Neutrophil (primary cell): ENCODE measurements around the gene RINL.
"Not testable (repeated sequence)": the region's sequence is repeated elsewhere in the genome, so short reads cannot be mapped to it uniquely, and the experiment has no call there.

Experiments used
- H3K27ac ChIP-seq: fragments of 200-600 bp; sonication (generic); 2 replicates; pipeline ENCODE4 v1.5.1; 2016; ENCODE audit warnings: mild to moderate bottlenecking, moderate library complexity
- H3K27me3 ChIP-seq: fragments of 200-600 bp; sonication (generic); 2 replicates; pipeline ENCODE4 v1.6.0; 2016; ENCODE audit warnings: mild to moderate bottlenecking
- H3K36me3 ChIP-seq: fragments of 200-600 bp; sonication (generic); 2 replicates; pipeline ENCODE4 v1.5.1; 2017
- H3K4me1 ChIP-seq, 2 experiments: fragments of 200-600 bp in 1 of 2; sonication (generic) in 1 of 2; 1 replicate in 1 of 2; 2 replicates in 1 of 2; pipeline versions ENCODE4 v1.5.1 to v1.6.1; 2013 to 2016; ENCODE audit warnings: low read depth in 1 of 2, low read length in 1 of 2, mild to moderate bottlenecking in 1 of 2, moderate library complexity in 1 of 2; ENCODE audit not compliant: control insufficient read depth in 1 of 2, insufficient read depth in 1 of 2
- H3K4me3 ChIP-seq, 2 experiments: fragments of 200-600 bp in 1 of 2; sonication (generic) in 1 of 2; 1 replicate in 1 of 2; 2 replicates in 1 of 2; pipeline ENCODE4 v1.5.1; 2013 to 2016; ENCODE audit warnings: low read depth in 1 of 2, low read length in 1 of 2, mild to moderate bottlenecking in 1 of 2, moderate library complexity in 1 of 2
- H3K9me3 ChIP-seq: fragments of 200-600 bp; sonication (generic); 2 replicates; pipeline ENCODE4 v1.5.1; 2016
- CTCF ChIP-seq: fragments of 200-600 bp; sonication (generic); IDR thresholded peaks from 2 replicates; pipeline ENCODE4 v1.5.1; 2016; ENCODE audit warnings: antibody characterized with exemption

Gene RINL

GRCh38 chr19:38856813-38857212 lies 21.3 kb downstream of the RINL start:
- Histone ChIP-seq H3K36me3 (no peaks in the 10 kb centered on the region), H3K27me3 (peaks cover 43% of the 10 kb centered on the region), H3K4me1 (peaks cover 6 to 9% of the 10 kb centered on the region in 2 experiments), H3K4me3 (no peak overlapping the region), H3K9me3 (no peaks in the 10 kb centered on the region), H3K27ac (no peak overlapping the region)
- no peak for TF ChIP-seq CTCF

- not testable (repeated sequence) for H3K36me3 ChIP-seq, H3K4me3 ChIP-seq, H3K27ac ChIP-seq, H3K9me3 ChIP-seq
- Histone ChIP-seq H3K4me1 (peaks cover 15 to 18% of the 10 kb centered on the region in 2 experiments), H3K27me3 (peaks cover 41% of the 10 kb centered on the region)
These were observed 22.3 kb downstream of the RINL start for GRCh38 chr19:38855751-38856150.

- Histone ChIP-seq H3K27me3 (peaks cover 40% of the 10 kb centered on the region), H3K4me1 (peaks cover 16 to 19% of the 10 kb centered on the region in 2 experiments)
- H3K36me3 ChIP-seq, H3K4me3 ChIP-seq, H3K27ac ChIP-seq, H3K9me3 ChIP-seq: not testable (repeated sequence)
These were observed 23.1 kb downstream of the RINL start for GRCh38 chr19:38854961-38855360.

GRCh38 chr19:38853214-38853613 lies 24.9 kb downstream of the RINL start:
- no peak overlapping the region for H3K27ac ChIP-seq
- H3K4me3 ChIP-seq: peak overlapping the region in 1 of 2 experiments; percentile 80
- H3K4me1 ChIP-seq: peaks cover 27 to 29% of the 10 kb centered on the region in 2 experiments
- H3K27me3 ChIP-seq: peaks cover 25% of the 10 kb centered on the region
- no peaks in the 10 kb centered on the region for H3K9me3 ChIP-seq
- TF ChIP-seq CTCF: no peak
- H3K36me3 ChIP-seq: no peaks in the 10 kb centered on the region

- peaks cover 6% of the 10 kb centered on the region for H3K36me3 ChIP-seq
- H3K9me3 ChIP-seq: no peaks in the 10 kb centered on the region
- peaks cover 34% of the 10 kb centered on the region in 2 experiments for H3K4me1 ChIP-seq
- TF ChIP-seq CTCF: no peak
- peaks cover 17% of the 10 kb centered on the region for H3K27me3 ChIP-seq
- H3K27ac ChIP-seq: peak overlapping the region; percentile 100
- peak overlapping the region; percentile 80 to 90 for H3K4me3 ChIP-seq
These were observed 25.6 kb downstream of the RINL start for GRCh38 chr19:38852231-38853044.

- H3K9me3 ChIP-seq: no peaks in the 10 kb centered on the region
- H3K4me3 ChIP-seq: peak overlapping the region; percentile 80 to 90
- peaks cover 10% of the 10 kb centered on the region for H3K27me3 ChIP-seq
- H3K4me1 ChIP-seq: peaks cover 34 to 35% of the 10 kb centered on the region in 2 experiments
- no peak for TF ChIP-seq CTCF
- H3K27ac ChIP-seq: peak overlapping the region; percentile 100
- peaks cover 14% of the 10 kb centered on the region for H3K36me3 ChIP-seq
These were observed 26.3 kb downstream of the RINL start for GRCh38 chr19:38851622-38852230.
